Measurements from ENCODE around the gene SLC18B1. TPM values are rescaled to one million over a fixed set of nuclear protein-coding genes. Genes with fewer than 3 reads are reported as not detected.

Gene SLC18B1
- total and polyA plus RNA-seq, 10 of the 15 experiments (the other 5 are each of a cell fraction or from before 2014, with no cell fraction given) = 3.5 to 11.8 (median 7.1) TPM

DNA sequence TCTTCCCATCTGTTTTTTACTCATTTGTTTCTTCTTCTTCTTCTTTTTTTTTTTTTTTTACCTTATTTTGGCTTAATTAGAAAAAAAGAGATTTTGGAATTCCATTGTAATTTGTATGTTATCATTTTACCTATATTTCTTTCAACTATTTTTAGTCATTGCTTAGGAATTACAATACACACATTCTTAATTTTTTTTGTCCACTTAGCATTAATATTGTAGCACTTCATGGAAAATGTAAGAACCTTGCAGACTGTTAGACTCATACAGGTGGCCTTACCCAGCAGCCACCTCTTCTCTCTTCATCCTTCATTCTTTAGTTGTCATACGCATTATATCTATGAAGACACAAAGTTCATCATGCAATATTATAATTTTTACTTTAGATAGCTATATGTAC is 5.8 kb upstream of the SLC18B1 start (continued):
- TF ChIP-seq, protein P1, sequence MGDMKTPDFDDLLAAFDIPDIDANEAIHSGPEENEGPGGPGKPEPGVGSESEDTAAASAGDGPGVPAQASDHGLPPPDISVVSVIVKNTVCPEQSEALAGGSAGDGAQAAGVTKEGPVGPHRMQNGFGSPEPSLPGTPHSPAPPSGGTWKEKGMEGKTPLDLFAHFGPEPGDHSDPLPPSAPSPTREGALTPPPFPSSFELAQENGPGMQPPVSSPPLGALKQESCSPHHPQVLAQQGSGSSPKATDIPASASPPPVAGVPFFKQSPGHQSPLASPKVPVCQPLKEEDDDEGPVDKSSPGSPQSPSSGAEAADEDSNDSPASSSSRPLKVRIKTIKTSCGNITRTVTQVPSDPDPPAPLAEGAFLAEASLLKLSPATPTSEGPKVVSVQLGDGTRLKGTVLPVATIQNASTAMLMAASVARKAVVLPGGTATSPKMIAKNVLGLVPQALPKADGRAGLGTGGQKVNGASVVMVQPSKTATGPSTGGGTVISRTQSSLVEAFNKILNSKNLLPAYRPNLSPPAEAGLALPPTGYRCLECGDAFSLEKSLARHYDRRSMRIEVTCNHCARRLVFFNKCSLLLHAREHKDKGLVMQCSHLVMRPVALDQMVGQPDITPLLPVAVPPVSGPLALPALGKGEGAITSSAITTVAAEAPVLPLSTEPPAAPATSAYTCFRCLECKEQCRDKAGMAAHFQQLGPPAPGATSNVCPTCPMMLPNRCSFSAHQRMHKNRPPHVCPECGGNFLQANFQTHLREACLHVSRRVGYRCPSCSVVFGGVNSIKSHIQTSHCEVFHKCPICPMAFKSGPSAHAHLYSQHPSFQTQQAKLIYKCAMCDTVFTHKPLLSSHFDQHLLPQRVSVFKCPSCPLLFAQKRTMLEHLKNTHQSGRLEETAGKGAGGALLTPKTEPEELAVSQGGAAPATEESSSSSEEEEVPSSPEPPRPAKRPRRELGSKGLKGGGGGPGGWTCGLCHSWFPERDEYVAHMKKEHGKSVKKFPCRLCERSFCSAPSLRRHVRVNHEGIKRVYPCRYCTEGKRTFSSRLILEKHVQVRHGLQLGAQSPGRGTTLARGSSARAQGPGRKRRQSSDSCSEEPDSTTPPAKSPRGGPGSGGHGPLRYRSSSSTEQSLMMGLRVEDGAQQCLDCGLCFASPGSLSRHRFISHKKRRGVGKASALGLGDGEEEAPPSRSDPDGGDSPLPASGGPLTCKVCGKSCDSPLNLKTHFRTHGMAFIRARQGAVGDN (IDR thresholded peaks at IDR 0.05) = no peak

GRCh38 chr6:132800656-132801055 is 2.2 kb upstream of the SLC18B1 start:
- no TSS peak for BruUV-seq (replicated peaks)
- no CpG with 5 or more reads among the region's 1 CpG for WGBS (ENCODE audit: insufficient coverage, insufficient replicate concordance, low lambda C conversion rate, missing lambda C conversion rate)
- ATAC-seq (no peak), FAIRE-seq (no peak), DNase-seq (ENCODE audit: low read depth, low spot score) (no peak)
- H3K4me2 ChIP-seq (ENCODE audit: control insufficient read depth, insufficient read depth) = no peak overlapping the region
- POLR2A ChIA-PET = no interaction called here
- no peak overlapping the region for H3K9ac ChIP-seq (ENCODE audit: control insufficient read depth, insufficient read depth, low read length)
- TF ChIP-seq SUPT20H (IDR thresholded peaks at IDR 0.05; ENCODE audit: borderline replicate concordance, control insufficient read depth, low read depth, low read length) (no peak), MYC (IDR thresholded peaks at IDR 0.05; ENCODE audit: insufficient read depth, insufficient read length, insufficient replicate concordance, low read length, severe bottlenecking) (no peak), SKIL (IDR thresholded peaks at IDR 0.05; ENCODE audit: low read depth, poor library complexity, severe bottlenecking) (no peak), MTA2 (IDR thresholded peaks at IDR 0.05; ENCODE audit: low read depth) (no peak), ZNF24 (IDR thresholded peaks at IDR 0.05) (no peak), MEF2A (IDR thresholded peaks at IDR 0.05; ENCODE audit: insufficient read depth, low read depth, low read length) (no peak), ZZZ3 (IDR thresholded peaks at IDR 0.05; ENCODE audit: control insufficient read depth, insufficient read length, low read depth) (no peak), ZSCAN29 (IDR thresholded peaks at IDR 0.05) (no peak)
- SMC1A ChIA-PET (ENCODE audit: uncharacterized antibody, unreplicated experiment) = interaction anchor here (1.5 kb wide), 1 partner anchor 8 kb away, joined by 3 read pairs; no protein-coding TSS in a partner anchor
- H3K79me2 ChIP-seq (ENCODE audit: control insufficient read depth, insufficient read depth, low read length) = no peaks in the 10 kb centered on the region; the same call in 1 of the 2 replicates
- H3K27ac ChIP-seq (ENCODE audit: control insufficient read depth, insufficient read depth) = no peak overlapping the region
- in situ Hi-C loops (cut with MboI) = no loop called here
- H3K4me3 ChIP-seq = no peak overlapping the region
- CTCF ChIA-PET = interaction anchor here (0.6 to 3.5 kb wide), 4 partner anchors 11 to 264 kb away, joined by 3 to 31 read pairs (median 10); no protein-coding TSS in a partner anchor
- peaks cover 3% of the 10 kb centered on the region; the same call in 1 of the 2 replicates for H3K4me1 ChIP-seq (ENCODE audit: control insufficient read depth, insufficient read depth, low read length)
- intact Hi-C loops (cut with micrococcal nuclease; ENCODE audit: unreplicated experiment) = no loop called here
- H3K36me3 ChIP-seq (ENCODE audit: control insufficient read depth in 2 of 2, insufficient read depth in 2 of 2, low read length in 1 of 2) = no peaks in the 10 kb centered on the region
- H4K20me1 ChIP-seq (ENCODE audit: control insufficient read depth, insufficient read depth) = no peaks in the 10 kb centered on the region
- no peaks in the 10 kb centered on the region; the same call in 2 of the 3 replicates for H3K9me3 ChIP-seq (replicated peaks; ENCODE audit: control insufficient read depth, insufficient read depth, low read length)
- H3K27me3 ChIP-seq (replicated peaks in 1 of 2; ENCODE audit: control insufficient read depth in 2 of 2, insufficient read depth in 2 of 2, low read length in 1 of 2) = no peaks in the 10 kb centered on the region
- RAD21 ChIA-PET (ENCODE audit: unreplicated experiment) = no interaction called here
- no peak overlapping the region for H2AFZ ChIP-seq (ENCODE audit: control insufficient read depth, low read depth, low read length)

All from GM12878 (cell line).